CD4-positive, CD25-positive, alpha-beta regulatory T cell (primary cell): ENCODE results near the gene NPFFR1. TPM values are rescaled to one million over a fixed set of nuclear protein-coding genes. Genes with fewer than 3 reads are reported as not detected.

Experiments
- ATAC-seq, 2 donors: fragments of 150-1000 bp; cut with Tn5 transposase; one replicate each; pipeline ENCODE4 v1.10.0; 2021; ENCODE audit warnings: low read depth in 2 of 2, moderate number of reproducible peaks in 2 of 2, moderate library complexity in 1 of 2
- DNase-seq, 3 donors: peaks; one replicate each; pipeline versions ENCODE4 v3.0.0 to v3.0.0-alpha.2; 2012 to 2022; ENCODE audit warnings: mixed read lengths in 1 of 3
- H3K27ac ChIP-seq: one replicate; pipeline ENCODE4 v1.7.0; 2013; ENCODE audit warnings: mild to moderate bottlenecking, low read length; ENCODE audit not compliant: insufficient read depth, poor library complexity, severe bottlenecking
- H3K27me3 ChIP-seq: one replicate; pipeline ENCODE4 v1.7.0; 2013; ENCODE audit warnings: low read length; ENCODE audit not compliant: control insufficient read depth, insufficient read depth
- H3K36me3 ChIP-seq: one replicate; pipeline ENCODE4 v1.7.0; 2013; ENCODE audit warnings: mild to moderate bottlenecking, low read length, moderate library complexity; ENCODE audit not compliant: control insufficient read depth, insufficient read depth
- H3K4me1 ChIP-seq: 2 replicates; pipeline ENCODE4 v1.7.0; 2013; ENCODE audit warnings: mild to moderate bottlenecking, low read length; ENCODE audit not compliant: insufficient read depth, control insufficient read depth, poor library complexity, severe bottlenecking
- H3K4me3 ChIP-seq: one replicate; pipeline ENCODE4 v1.7.0; 2013; ENCODE audit warnings: low read depth, mild to moderate bottlenecking, low read length, moderate library complexity
- H3K9me3 ChIP-seq, 2 experiments: 1 replicate in 1 of 2; 2 replicates in 1 of 2; pipeline ENCODE4 v1.7.0; 2013; ENCODE audit warnings: low read length in 2 of 2, mild to moderate bottlenecking in 1 of 2, moderate library complexity in 1 of 2; ENCODE audit not compliant: control insufficient read depth in 2 of 2
- H3K27ac Mint-ChIP-seq, 3 donors: one replicate each; pipeline ENCODE4 v1.8.0; 2020 to 2022; ENCODE audit warnings: mild to moderate bottlenecking in 3 of 3, mixed read lengths in 3 of 3, moderate library complexity in 2 of 3
- H3K27me3 Mint-ChIP-seq: one replicate; pipeline ENCODE4 v1.8.0; 2022; ENCODE audit warnings: mild to moderate bottlenecking, mixed read lengths
- H3K36me3 Mint-ChIP-seq: one replicate; pipeline ENCODE4 v1.8.0; 2020; ENCODE audit warnings: mixed read lengths
- H3K4me1 Mint-ChIP-seq, 4 donors: one replicate each; pipeline ENCODE4 v1.8.0; 2020 to 2022; ENCODE audit warnings: mixed read lengths in 4 of 4, mild to moderate bottlenecking in 1 of 4
- H3K4me3 Mint-ChIP-seq, 4 donors: one replicate each; pipeline ENCODE4 v1.8.0; 2020 to 2022; ENCODE audit warnings: mild to moderate bottlenecking in 4 of 4, mixed read lengths in 4 of 4, moderate library complexity in 3 of 4
- H3K9me3 Mint-ChIP-seq, 7 donors: one replicate each; pipeline ENCODE4 v1.8.0; 2020 to 2022; ENCODE audit warnings: mixed read lengths in 7 of 7, mild to moderate bottlenecking in 3 of 7, moderate library complexity in 2 of 7
- polyA plus RNA-seq, 4 donors: library from polyadenylated mRNA; unstranded; fragments of 300-500 nt; fragmentation: Illumina TruSeq; gene quantifications; one replicate each; pipeline ENCODE4 v1.2.3, GENCODE V29; 2021
- total RNA-seq: library from RNA; stranded (reverse); gene quantifications from one replicate; pipeline ENCODE4 v1.2.3, GENCODE V29; 2022

The NPFFR1 gene
- total and polyA plus RNA-seq, 5 donors from 2014 or later = not detected

DNA sequence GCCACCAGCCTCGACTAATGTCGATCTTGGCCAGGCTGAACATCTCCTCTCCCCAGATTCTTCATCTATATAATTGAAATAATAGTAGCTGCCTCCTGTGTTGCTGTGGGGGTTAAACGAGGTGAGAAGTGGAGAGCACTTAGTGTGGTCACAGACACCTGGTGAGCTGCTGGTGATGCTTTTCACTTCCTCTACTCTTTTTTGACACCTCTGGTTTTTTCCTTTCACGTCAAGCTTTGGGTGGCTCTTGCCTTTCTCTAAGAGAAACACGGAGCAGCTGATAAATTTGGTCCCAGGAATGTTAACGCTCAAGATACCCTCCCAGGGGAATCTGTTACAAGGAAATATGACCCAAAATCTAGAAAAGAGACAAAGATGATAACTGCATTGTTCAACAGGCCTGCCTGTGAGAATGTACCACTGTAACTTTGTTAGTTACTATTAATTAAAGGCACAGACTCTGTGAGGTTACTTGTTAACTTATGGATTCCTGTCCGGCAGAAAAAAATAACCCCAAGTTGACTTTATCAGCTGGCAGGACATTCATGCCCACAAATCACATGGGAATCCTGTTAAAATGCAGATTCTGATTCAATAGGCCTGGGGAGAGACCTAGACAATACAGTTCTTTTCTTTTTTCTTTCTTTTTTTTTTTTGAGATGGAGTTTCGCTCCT lies 9.5 kb upstream of the NPFFR1 start:
- no peaks in the 10 kb centered on the region for H3K36me3 ChIP-seq
- no peaks in the 10 kb centered on the region for H3K27me3 ChIP-seq
- no peak overlapping the region for H3K4me3 ChIP-seq
- Mint-ChIP-seq H3K27me3 (peaks cover 5% of the 10 kb centered on the region), H3K27ac (no peak overlapping the region), H3K36me3 (no peaks in the 10 kb centered on the region), H3K4me3 (no peak overlapping the region), H3K9me3 (no peaks in the 10 kb centered on the region), H3K4me1 (no peaks in the 10 kb centered on the region)
- H3K9me3 ChIP-seq = no peaks in the 10 kb centered on the region
- no peak for ATAC-seq
- H3K4me1 ChIP-seq = no peaks in the 10 kb centered on the region
- H3K27ac ChIP-seq = no peak overlapping the region
- DNase-seq = no peak

DNA sequence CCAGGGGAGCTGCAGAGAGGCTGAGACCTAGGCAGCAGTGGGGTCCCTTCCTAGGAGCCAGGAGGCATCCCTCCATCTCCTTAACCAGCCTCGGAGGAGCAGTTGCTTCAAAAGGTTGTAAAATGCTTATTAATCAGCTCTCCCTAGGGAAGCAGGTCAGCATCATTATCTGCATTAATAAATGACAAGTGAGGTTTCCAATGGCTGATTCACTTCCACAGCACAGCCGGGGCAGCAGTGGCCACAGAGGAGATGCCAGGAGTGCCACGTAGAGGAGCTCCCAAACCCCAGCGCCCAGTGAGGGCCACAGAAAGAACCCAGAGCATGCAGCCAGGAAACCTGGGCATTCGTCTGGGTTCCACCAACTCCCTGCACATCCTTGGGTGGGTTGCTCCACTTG lies 8.2 kb upstream of the NPFFR1 start:
- H3K4me1 Mint-ChIP-seq = no peaks in the 10 kb centered on the region
- no peaks in the 10 kb centered on the region for H3K4me1 ChIP-seq
- peaks cover 8% of the 10 kb centered on the region for H3K27me3 Mint-ChIP-seq
- no peak overlapping the region for H3K4me3 ChIP-seq
- DNase-seq (no peak), ATAC-seq (no peak)
- peaks cover 0 to under 1% (median 0%) of the 10 kb centered on the region in 7 donors for H3K9me3 Mint-ChIP-seq
- no peaks in the 10 kb centered on the region for H3K36me3 ChIP-seq
- no peak overlapping the region for H3K27ac Mint-ChIP-seq
- no peak overlapping the region for H3K27ac ChIP-seq
- no peak overlapping the region for H3K4me3 Mint-ChIP-seq
- H3K27me3 ChIP-seq = no peaks in the 10 kb centered on the region
- H3K9me3 ChIP-seq = no peaks in the 10 kb centered on the region
- H3K36me3 Mint-ChIP-seq = no peaks in the 10 kb centered on the region

DNA sequence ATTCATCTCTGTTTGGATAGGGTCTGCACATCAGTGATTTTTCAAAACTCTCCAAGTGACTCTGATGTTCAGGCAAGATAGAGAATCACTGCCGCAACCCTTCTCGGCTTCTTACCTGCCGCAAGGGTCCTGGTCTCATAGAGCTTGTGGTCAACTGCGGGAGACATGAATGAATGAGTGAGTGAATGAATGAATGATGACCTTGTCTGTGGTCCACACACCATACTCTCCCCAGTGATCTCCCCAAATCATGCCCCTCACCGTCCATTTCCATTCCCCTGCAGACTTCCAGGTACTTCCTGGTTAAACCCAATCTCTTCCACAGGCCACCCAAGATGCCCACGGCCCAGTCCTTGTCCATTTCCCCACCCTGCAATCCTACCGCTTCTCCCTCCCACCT lies 5.9 kb upstream of the NPFFR1 start:
- no peak overlapping the region for H3K27ac Mint-ChIP-seq
- ATAC-seq = no peak
- peaks cover under 1 to 1% of the 10 kb centered on the region in 2 experiments for H3K9me3 ChIP-seq
- H3K4me3 ChIP-seq = no peak overlapping the region
- DNase-seq = no peak
- peaks cover 0 to 7% (median 0%) of the 10 kb centered on the region in 7 donors for H3K9me3 Mint-ChIP-seq
- H3K36me3 Mint-ChIP-seq = no peaks in the 10 kb centered on the region
- H3K27ac ChIP-seq = no peak overlapping the region
- H3K27me3 Mint-ChIP-seq = peaks cover 26% of the 10 kb centered on the region
- no peak overlapping the region for H3K4me3 Mint-ChIP-seq
- H3K36me3 ChIP-seq = no peaks in the 10 kb centered on the region
- no peaks in the 10 kb centered on the region for H3K4me1 ChIP-seq
- H3K4me1 Mint-ChIP-seq = no peaks in the 10 kb centered on the region
- H3K27me3 ChIP-seq = peaks cover 10% of the 10 kb centered on the region

DNA sequence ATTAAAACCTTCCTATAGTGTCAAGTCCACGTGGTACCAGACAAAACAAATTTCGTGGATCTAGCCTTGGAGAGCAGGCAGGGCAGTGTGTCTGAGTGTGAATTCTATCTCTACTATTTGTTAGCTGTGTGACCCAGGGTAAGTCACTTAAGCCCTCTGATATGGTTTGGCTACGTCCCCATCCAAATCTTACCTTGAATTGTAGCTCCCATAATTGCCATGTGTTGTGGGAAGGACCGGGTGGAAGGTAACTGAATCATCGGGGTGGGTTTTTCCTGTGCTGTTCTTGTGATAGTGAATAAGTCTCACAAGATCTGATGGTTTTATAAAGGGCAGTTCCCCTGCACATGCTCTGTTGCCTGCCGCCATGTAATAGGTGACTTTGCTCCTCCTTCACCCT lies 2.8 kb upstream of the NPFFR1 start:
- no peak for ATAC-seq
- Mint-ChIP-seq H3K9me3 (peaks cover 0 to 7% (median 3%) of the 10 kb centered on the region in 7 donors), H3K27me3 (peaks cover 47% of the 10 kb centered on the region), H3K4me3 (no peak overlapping the region), H3K36me3 (no peaks in the 10 kb centered on the region), H3K27ac (no peak overlapping the region), H3K4me1 (peaks cover 0 to 2% (median 0%) of the 10 kb centered on the region in 4 donors)
- Histone ChIP-seq H3K4me1 (no peaks in the 10 kb centered on the region), H3K4me3 (no peak overlapping the region), H3K27ac (no peak overlapping the region), H3K36me3 (no peaks in the 10 kb centered on the region), H3K9me3 (peaks cover 3 to 4% of the 10 kb centered on the region in 2 experiments), H3K27me3 (peaks cover 25% of the 10 kb centered on the region)
- DNase-seq = no peak

DNA sequence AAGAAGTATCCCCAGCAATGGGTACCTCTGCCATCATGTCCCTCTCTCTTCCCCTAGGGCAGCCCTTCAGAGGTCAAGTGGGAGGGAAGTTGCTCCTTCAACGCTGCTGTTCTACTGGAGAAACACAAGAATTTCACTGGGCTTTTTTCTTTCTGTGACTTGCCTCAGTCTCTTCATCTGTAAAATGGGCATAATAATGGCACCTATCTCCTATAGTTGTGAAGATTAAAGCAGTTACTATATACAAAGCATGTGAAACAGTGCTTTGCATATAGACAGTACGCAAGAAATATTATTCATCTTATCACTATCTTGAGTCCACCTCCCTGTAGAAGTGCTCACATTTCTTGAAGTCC lies 1.6 kb upstream of the NPFFR1 start:
- H3K4me1 ChIP-seq = no peaks in the 10 kb centered on the region
- Mint-ChIP-seq H3K36me3 (no peaks in the 10 kb centered on the region), H3K9me3 (peaks cover 0 to 7% (median 3%) of the 10 kb centered on the region in 7 donors), H3K27ac (no peak overlapping the region), H3K27me3 (peaks cover 58% of the 10 kb centered on the region), H3K4me1 (peaks cover 0 to 2% (median 0%) of the 10 kb centered on the region in 4 donors), H3K4me3 (no peak overlapping the region)
- H3K27me3 ChIP-seq = peaks cover 25% of the 10 kb centered on the region
- peaks cover 3 to 4% of the 10 kb centered on the region in 2 experiments for H3K9me3 ChIP-seq
- ATAC-seq (no peak), DNase-seq (no peak)
- no peak overlapping the region for H3K4me3 ChIP-seq
- H3K36me3 ChIP-seq = no peaks in the 10 kb centered on the region
- H3K27ac ChIP-seq = no peak overlapping the region

DNA sequence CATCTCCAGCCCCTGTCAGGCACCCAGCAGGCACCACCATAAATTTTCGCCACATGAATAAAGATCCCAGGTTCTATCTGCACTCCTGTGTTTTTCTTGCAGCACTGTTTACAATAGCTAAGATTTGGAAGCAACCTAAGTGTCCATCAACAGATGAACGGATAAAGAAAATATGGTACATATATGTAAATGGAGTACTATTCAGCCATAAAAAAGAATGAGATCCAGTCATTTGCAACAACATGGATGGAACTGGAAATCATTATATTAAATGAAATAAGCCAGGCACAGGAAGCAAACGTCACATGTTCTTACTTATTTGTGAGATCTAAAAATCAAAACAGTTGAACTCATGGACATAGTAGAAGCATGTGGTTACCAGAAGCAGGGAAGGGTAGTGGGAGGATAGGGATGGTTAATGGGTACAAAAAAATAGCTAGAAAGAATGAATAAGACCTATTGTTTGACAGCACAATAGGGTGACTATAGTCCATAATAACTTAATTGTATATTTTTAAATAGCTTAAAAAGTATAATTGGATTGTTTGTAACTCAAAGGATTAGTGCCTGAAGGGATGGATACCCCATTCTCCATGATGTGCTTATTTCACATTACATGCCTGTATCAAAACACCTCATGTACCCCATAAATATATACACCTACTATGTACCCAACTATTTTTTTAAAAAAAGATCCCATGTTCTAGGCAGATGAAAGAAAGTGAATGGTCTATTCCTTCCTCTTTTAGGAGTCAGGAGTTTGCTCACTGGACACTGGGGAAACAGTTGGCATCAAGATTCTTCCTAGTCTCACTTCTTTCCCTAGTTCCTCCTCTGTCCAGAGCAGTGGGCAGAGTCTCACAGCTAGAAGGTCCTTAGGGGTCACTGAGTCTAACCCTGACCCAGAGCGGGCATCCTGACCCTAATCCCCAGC lies 1.0 kb upstream of the NPFFR1 start:
- H3K4me3 ChIP-seq = no peak overlapping the region
- Mint-ChIP-seq H3K27ac (no peak overlapping the region), H3K4me3 (no peak overlapping the region), H3K9me3 (peaks cover 0 to 7% (median 3%) of the 10 kb centered on the region in 7 donors), H3K27me3 (peaks cover 62% of the 10 kb centered on the region), H3K36me3 (no peaks in the 10 kb centered on the region), H3K4me1 (peaks cover 0 to 2% (median 0%) of the 10 kb centered on the region in 4 donors)
- no peak for DNase-seq
- no peaks in the 10 kb centered on the region for H3K4me1 ChIP-seq
- no peak for ATAC-seq
- H3K9me3 ChIP-seq = peaks cover 3 to 4% of the 10 kb centered on the region in 2 experiments
- H3K27ac ChIP-seq = no peak overlapping the region
- H3K36me3 ChIP-seq = no peaks in the 10 kb centered on the region
- H3K27me3 ChIP-seq = peaks cover 28% of the 10 kb centered on the region

DNA sequence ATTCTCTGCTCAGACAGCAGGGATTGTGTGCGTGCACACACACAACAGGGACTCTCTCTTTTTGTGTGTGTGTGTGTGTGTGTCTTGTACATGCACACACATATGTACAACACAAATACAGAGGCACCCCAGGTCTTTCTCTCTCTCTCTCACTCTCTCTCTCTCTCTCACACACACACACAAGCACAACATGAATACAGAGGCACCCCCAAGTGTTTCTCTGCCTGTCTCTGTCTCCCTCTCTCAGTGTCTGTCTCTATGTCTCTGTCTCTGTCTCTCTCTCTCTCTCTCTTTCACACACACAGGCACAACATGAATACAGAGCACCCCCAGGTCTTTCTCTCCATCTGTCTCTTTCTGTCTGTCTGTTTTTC lies 746 bp downstream of the NPFFR1 start:
- no peak overlapping the region for H3K27ac Mint-ChIP-seq
- H3K4me3 ChIP-seq = no peak overlapping the region
- H3K4me1 Mint-ChIP-seq = peaks cover 0 to 2% (median 0%) of the 10 kb centered on the region in 4 donors
- no peak overlapping the region for H3K27ac ChIP-seq
- ATAC-seq (no peak), DNase-seq (no peak)
- peaks cover 0 to 7% (median 3%) of the 10 kb centered on the region in 7 donors for H3K9me3 Mint-ChIP-seq
- peaks cover 28% of the 10 kb centered on the region for H3K27me3 ChIP-seq
- no peak overlapping the region for H3K4me3 Mint-ChIP-seq
- peaks cover 63% of the 10 kb centered on the region for H3K27me3 Mint-ChIP-seq
- no peaks in the 10 kb centered on the region for H3K4me1 ChIP-seq
- H3K36me3 ChIP-seq = no peaks in the 10 kb centered on the region
- H3K9me3 ChIP-seq = peaks cover 3 to 4% of the 10 kb centered on the region in 2 experiments
- no peaks in the 10 kb centered on the region for H3K36me3 Mint-ChIP-seq
